Thyroid gland (tissue), 4 donors: Measurements from ENCODE around the gene CRYAB.

Experiments used
- POLR2A ChIP-seq, 2 donors: fragments of 450-650 bp; IDR thresholded peaks; one replicate each; pipeline ENCODE4 v1.6.1; 2017; ENCODE audit warnings: antibody characterized with exemption in 2 of 2, mild to moderate bottlenecking in 2 of 2, moderate library complexity in 1 of 2
- TF ChIP-seq, protein P1 (sequence below), 6 experiments: fragments of 200-600 bp in 3 of 6; fragments of 450-650 bp in 3 of 6; sonication (generic) in 3 of 6; IDR thresholded peaks; one replicate each; pipeline ENCODE4 v1.5.1; 2016 to 2019; ENCODE audit warnings: antibody characterized with exemption in 6 of 6, mild to moderate bottlenecking in 2 of 6, inconsistent platforms in 1 of 6, moderate library complexity in 1 of 6

GRCh38 chr11:111951565-111951964, 40.0 kb upstream of the CRYAB start:
- TF ChIP-seq, protein P1, sequence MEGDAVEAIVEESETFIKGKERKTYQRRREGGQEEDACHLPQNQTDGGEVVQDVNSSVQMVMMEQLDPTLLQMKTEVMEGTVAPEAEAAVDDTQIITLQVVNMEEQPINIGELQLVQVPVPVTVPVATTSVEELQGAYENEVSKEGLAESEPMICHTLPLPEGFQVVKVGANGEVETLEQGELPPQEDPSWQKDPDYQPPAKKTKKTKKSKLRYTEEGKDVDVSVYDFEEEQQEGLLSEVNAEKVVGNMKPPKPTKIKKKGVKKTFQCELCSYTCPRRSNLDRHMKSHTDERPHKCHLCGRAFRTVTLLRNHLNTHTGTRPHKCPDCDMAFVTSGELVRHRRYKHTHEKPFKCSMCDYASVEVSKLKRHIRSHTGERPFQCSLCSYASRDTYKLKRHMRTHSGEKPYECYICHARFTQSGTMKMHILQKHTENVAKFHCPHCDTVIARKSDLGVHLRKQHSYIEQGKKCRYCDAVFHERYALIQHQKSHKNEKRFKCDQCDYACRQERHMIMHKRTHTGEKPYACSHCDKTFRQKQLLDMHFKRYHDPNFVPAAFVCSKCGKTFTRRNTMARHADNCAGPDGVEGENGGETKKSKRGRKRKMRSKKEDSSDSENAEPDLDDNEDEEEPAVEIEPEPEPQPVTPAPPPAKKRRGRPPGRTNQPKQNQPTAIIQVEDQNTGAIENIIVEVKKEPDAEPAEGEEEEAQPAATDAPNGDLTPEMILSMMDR (IDR thresholded peaks at IDR 0.05), result no peak
- no peak for TF ChIP-seq POLR2A (IDR thresholded peaks at IDR 0.05)
